Measurements from ENCODE around the gene NELL2. TPM values are rescaled to one million over a fixed set of nuclear protein-coding genes. Genes with fewer than 3 reads are reported as not detected.

The NELL2 gene
- total RNA-seq, 1 experiment from 2014 or later = 0.80 TPM

GRCh38 chr12:44550377-44550776 lies 325.7 kb downstream of the NELL2 start:
- TF ChIP-seq EZH2 (IDR thresholded peaks at IDR 0.05; ENCODE audit: low read length, unreplicated experiment) = no peak
- TF ChIP-seq CTCF (conservative IDR thresholded peaks at IDR 0.05; ENCODE audit: low read depth, low read length) = no peak
- no peak for TF ChIP-seq EZH2phosphoT487 (IDR thresholded peaks at IDR 0.05; ENCODE audit: borderline replicate concordance, low read length)
- no peaks in the 10 kb centered on the region for H3K36me3 ChIP-seq (ENCODE audit: low read depth, low read length)
- H3K27me3 ChIP-seq (ENCODE audit: low read length) = 0 out of 2 replicates have a peak, but pooled peaks cover 2% of the 10 kb centered on the region
- H3K9me2 ChIP-seq (replicated peaks; ENCODE audit: low read length) = no peaks in the 10 kb centered on the region
- intact Hi-C loops (cut with micrococcal nuclease) = no loop called here
- H3K9me3 ChIP-seq (ENCODE audit: low read length) = no peaks in the 10 kb centered on the region
- no peaks in the 10 kb centered on the region for H4K20me1 ChIP-seq (ENCODE audit: low read length)
- BruUV-seq (replicated peaks) = no TSS peak
- H3K4me1 ChIP-seq (ENCODE audit: insufficient read depth, low read length) = no peaks in the 10 kb centered on the region
- no peak overlapping the region for H2AFZ ChIP-seq (ENCODE audit: low read length)
- no peak overlapping the region for H3K27ac ChIP-seq (ENCODE audit: low read length)
- ATAC-seq = no peak
- no peak overlapping the region for H3K9ac ChIP-seq (ENCODE audit: low read length)
- H3K79me2 ChIP-seq (ENCODE audit: low read length) = no peaks in the 10 kb centered on the region
- no peak for DNase-seq
- POLR2A ChIA-PET (ENCODE audit: unreplicated experiment) = no interaction called here
- CTCF ChIA-PET = no interaction called here
- no peaks in the 10 kb centered on the region for H3F3A ChIP-seq (ENCODE audit: low read length, unreplicated experiment)
- H3K4me2 ChIP-seq (ENCODE audit: low read length) = no peak overlapping the region
- no peak overlapping the region for H3K4me3 ChIP-seq (ENCODE audit: low read length)

GRCh38 chr12:44546060-44546459 lies 330.1 kb downstream of the NELL2 start:
- no TSS peak for BruUV-seq (replicated peaks)
- TF ChIP-seq EZH2phosphoT487 (IDR thresholded peaks at IDR 0.05; ENCODE audit: borderline replicate concordance, low read length) = no peak
- no peak for TF ChIP-seq CTCF (conservative IDR thresholded peaks at IDR 0.05; ENCODE audit: low read depth, low read length)
- no peak for TF ChIP-seq EZH2 (IDR thresholded peaks at IDR 0.05; ENCODE audit: low read length, unreplicated experiment)
- Histone ChIP-seq H3K27ac (ENCODE audit: low read length) (no peak overlapping the region), H2AFZ (ENCODE audit: low read length) (no peak overlapping the region), H3K36me3 (ENCODE audit: low read depth, low read length) (no peaks in the 10 kb centered on the region), H3K9me3 (ENCODE audit: low read length) (no peaks in the 10 kb centered on the region), H3K27me3 (ENCODE audit: low read length) (0 out of 2 replicates have a peak, but pooled peaks cover 2% of the 10 kb centered on the region), H3K9me2 (replicated peaks; ENCODE audit: low read length) (no peaks in the 10 kb centered on the region), H3F3A (ENCODE audit: low read length, unreplicated experiment) (no peaks in the 10 kb centered on the region), H3K4me2 (ENCODE audit: low read length) (no peak overlapping the region), H4K20me1 (ENCODE audit: low read length) (no peaks in the 10 kb centered on the region), H3K4me1 (ENCODE audit: insufficient read depth, low read length) (no peaks in the 10 kb centered on the region), H3K4me3 (ENCODE audit: low read length) (no peak overlapping the region), H3K79me2 (ENCODE audit: low read length) (no peaks in the 10 kb centered on the region), H3K9ac (ENCODE audit: low read length) (no peak overlapping the region)
- DNase-seq (no peak), ATAC-seq (no peak)
- intact Hi-C loops (cut with micrococcal nuclease) = no loop called here
- ChIA-PET POLR2A (ENCODE audit: unreplicated experiment) (interaction anchor here (0.7 kb wide), 1 partner anchor 530 kb away, joined by 5 read pairs; no protein-coding TSS in a partner anchor), CTCF (no interaction called here)

GRCh38 chr12:44544018-44544417 lies 332.1 kb downstream of the NELL2 start:
- Histone ChIP-seq H3K4me3 (ENCODE audit: low read length) (no peak overlapping the region), H2AFZ (ENCODE audit: low read length) (no peak overlapping the region), H3K36me3 (ENCODE audit: low read depth, low read length) (no peaks in the 10 kb centered on the region), H3K27ac (ENCODE audit: low read length) (no peak overlapping the region), H3K9me3 (ENCODE audit: low read length) (no peaks in the 10 kb centered on the region), H4K20me1 (ENCODE audit: low read length) (no peaks in the 10 kb centered on the region), H3F3A (ENCODE audit: low read length, unreplicated experiment) (no peaks in the 10 kb centered on the region), H3K79me2 (ENCODE audit: low read length) (no peaks in the 10 kb centered on the region), H3K9me2 (replicated peaks; ENCODE audit: low read length) (no peaks in the 10 kb centered on the region), H3K27me3 (ENCODE audit: low read length) (peaks cover 2% of the 10 kb centered on the region; the same call in 1 of the 2 replicates), H3K4me1 (ENCODE audit: insufficient read depth, low read length) (no peaks in the 10 kb centered on the region), H3K4me2 (ENCODE audit: low read length) (no peak overlapping the region), H3K9ac (ENCODE audit: low read length) (no peak overlapping the region)
- ATAC-seq = no peak
- CTCF ChIA-PET = no interaction called here
- no TSS peak for BruUV-seq (replicated peaks)
- intact Hi-C loops (cut with micrococcal nuclease) = no loop called here
- no peak for TF ChIP-seq CTCF (conservative IDR thresholded peaks at IDR 0.05; ENCODE audit: low read depth, low read length)
- TF ChIP-seq EZH2 (IDR thresholded peaks at IDR 0.05; ENCODE audit: low read length, unreplicated experiment) = no peak
- TF ChIP-seq EZH2phosphoT487 (IDR thresholded peaks at IDR 0.05; ENCODE audit: borderline replicate concordance, low read length) = no peak
- POLR2A ChIA-PET (ENCODE audit: unreplicated experiment) = no interaction called here
- no peak for DNase-seq
